ENCODE measurements around the gene TMCC1. TPM values are rescaled to one million over a fixed set of nuclear protein-coding genes. Genes with fewer than 3 reads are reported as not detected.

TMCC1 gene
- total and polyA plus RNA-seq, 10 of the 15 experiments (the other 5 are each of a cell fraction or from before 2014, with no cell fraction given) = 2.3 to 21.1 (median 8.4) TPM

GRCh38 chr3:129867506-129868124 lies 25.9 kb downstream of the TMCC1 start (continued):
- TF ChIP-seq ZNF592 (IDR thresholded peaks at IDR 0.05) = no peak
- TF ChIP-seq ESRRA (IDR thresholded peaks at IDR 0.05; ENCODE audit: low read length) = no peak
- TF ChIP-seq RFX5 (IDR thresholded peaks at IDR 0.05; ENCODE audit: low read depth, low read length) = no peak

GRCh38 chr3:129865806-129866205 lies 27.7 kb downstream of the TMCC1 start:
- WGBS (ENCODE audit: insufficient coverage, insufficient replicate concordance, low lambda C conversion rate, missing lambda C conversion rate) = 100% methylated on average over 2 of the region's 2 CpGs
- ChIA-PET CTCF (no interaction called here), POLR2A (no interaction called here), SMC1A (ENCODE audit: uncharacterized antibody, unreplicated experiment) (interaction anchor here (0.7 kb wide), 1 partner anchor 13 kb away, joined by 3 read pairs; no protein-coding TSS in a partner anchor), RAD21 (ENCODE audit: unreplicated experiment) (no interaction called here)
- in situ Hi-C loops (cut with MboI) (no loop called here), intact Hi-C loops (cut with micrococcal nuclease; ENCODE audit: unreplicated experiment) (no loop called here)
- H3K4me1 ChIP-seq (ENCODE audit: control insufficient read depth, insufficient read depth, low read length) = no peaks in the 10 kb centered on the region
- no peaks in the 10 kb centered on the region for H3K79me2 ChIP-seq (ENCODE audit: control insufficient read depth, insufficient read depth, low read length)
- H3K36me3 ChIP-seq (ENCODE audit: control insufficient read depth in 2 of 2, insufficient read depth in 2 of 2, low read length in 1 of 2) = no peaks in the 10 kb centered on the region; a peak in 1 of 4 replicates
- H3K9me3 ChIP-seq (replicated peaks; ENCODE audit: control insufficient read depth, insufficient read depth, low read length) = no peaks in the 10 kb centered on the region
- no peak overlapping the region for H3K4me2 ChIP-seq (ENCODE audit: control insufficient read depth, insufficient read depth)
- no peak overlapping the region for H2AFZ ChIP-seq (ENCODE audit: control insufficient read depth, low read depth, low read length)
- H4K20me1 ChIP-seq (ENCODE audit: control insufficient read depth, insufficient read depth) = no peaks in the 10 kb centered on the region
- no peaks in the 10 kb centered on the region for H3K27me3 ChIP-seq (replicated peaks in 1 of 2; ENCODE audit: control insufficient read depth in 2 of 2, insufficient read depth in 2 of 2, low read length in 1 of 2)
- no peak overlapping the region for H3K4me3 ChIP-seq
- ATAC-seq (no peak), FAIRE-seq (no peak), DNase-seq (ENCODE audit: low read depth, low spot score) (no peak)
- BruUV-seq (replicated peaks) = no TSS peak
- H3K9ac ChIP-seq (ENCODE audit: control insufficient read depth, insufficient read depth, low read length) = no peak overlapping the region
- H3K27ac ChIP-seq (ENCODE audit: control insufficient read depth, insufficient read depth) = no peak overlapping the region
- no peak for TF ChIP-seq ZZZ3 (IDR thresholded peaks at IDR 0.05; ENCODE audit: control insufficient read depth, insufficient read length, low read depth)
- TF ChIP-seq SIX5 (IDR thresholded peaks at IDR 0.05; ENCODE audit: low read depth, low read length, severe bottlenecking) = no peak
- no peak for TF ChIP-seq POU2F2 (IDR thresholded peaks at IDR 0.05; ENCODE audit: borderline replicate concordance, low read depth, low read length)

Measured in GM12878 (cell line).